GM12878 (cell line): ENCODE measurements around the gene FBXW12. TPM values are rescaled to one million over a fixed set of nuclear protein-coding genes. Genes with fewer than 3 reads are reported as not detected.

Experiments used
- BRCA1 ChIP-seq: IDR thresholded peaks from 2 replicates; pipeline ENCODE4 v1.6.1; 2011; ENCODE audit warnings: low read depth, low read length, improper control_type of control experiment
- CBX3 ChIP-seq: fragments of 200-600 bp; sonication (generic); IDR thresholded peaks from 2 replicates; pipeline ENCODE4 v1.6.1; 2016; ENCODE audit warnings: low read depth, borderline replicate concordance
- CBX5 ChIP-seq: sonication (generic); IDR thresholded peaks from 2 replicates; pipeline ENCODE4 v1.6.1; 2016; ENCODE audit warnings: low read depth, moderate library complexity, mild to moderate bottlenecking, inconsistent platforms
- CREB1 ChIP-seq: IDR thresholded peaks from 2 replicates; pipeline ENCODE4 v1.6.1; 2012; ENCODE audit warnings: low read depth, mild to moderate bottlenecking, inconsistent platforms
- EP300 ChIP-seq, 2 experiments: fragments of 150-350 bp in 1 of 2; IDR thresholded peaks; 2 replicates each; pipeline ENCODE4 v1.6.1; 2011 to 2012; ENCODE audit warnings: low read depth in 2 of 2, low read length in 2 of 2, borderline replicate concordance in 1 of 2, improper control_type of control experiment in 1 of 2, inconsistent platforms in 1 of 2; ENCODE audit not compliant: control insufficient read depth in 1 of 2
- EZH2 ChIP-seq: IDR thresholded peaks from 2 replicates; pipeline ENCODE4 v1.6.1; 2012; ENCODE audit warnings: low read depth, mild to moderate bottlenecking, control low read depth, inconsistent platforms, low read length, borderline replicate concordance; ENCODE audit not compliant: control insufficient read depth
- FOS ChIP-seq: IDR thresholded peaks from 3 replicates; pipeline ENCODE4 v1.6.1; 2011; ENCODE audit warnings: borderline replicate concordance; ENCODE audit not compliant: insufficient read length; ENCODE audit errors: extremely low read depth
- IRF4 ChIP-seq: IDR thresholded peaks from 2 replicates; pipeline ENCODE4 v1.6.1; 2011; ENCODE audit warnings: low read depth, low read length
- NR2C1 ChIP-seq: fragments of 450-650 bp; IDR thresholded peaks from 2 replicates; pipeline ENCODE4 v1.6.1; 2017; ENCODE audit warnings: antibody characterized with exemption, mild to moderate bottlenecking, moderate library complexity
- RUNX3 ChIP-seq: IDR thresholded peaks from 2 replicates; pipeline ENCODE4 v1.6.1; 2012; ENCODE audit warnings: low read length, inconsistent platforms
- SIN3A ChIP-seq: IDR thresholded peaks from 2 replicates; pipeline ENCODE4 v1.6.1; 2012; ENCODE audit warnings: low read depth, low read length, improper control_type of control experiment
- SMAD1 ChIP-seq: fragments of 450-650 bp; IDR thresholded peaks from 2 replicates; pipeline ENCODE4 v1.6.1; 2018; ENCODE audit warnings: mild to moderate bottlenecking, low read depth; ENCODE audit not compliant: partially characterized antibody
- ZNF622 ChIP-seq: fragments of 450-650 bp; IDR thresholded peaks from 2 replicates; pipeline ENCODE4 v1.6.1; 2017; ENCODE audit warnings: mild to moderate bottlenecking, inconsistent platforms
- ZSCAN29 ChIP-seq: fragments of 450-650 bp; IDR thresholded peaks from 2 replicates; pipeline ENCODE4 v1.6.1; 2017; ENCODE audit warnings: mild to moderate bottlenecking, moderate library complexity
- polyA plus RNA-seq, 11 experiments: library from polyadenylated mRNA; depleted of rRNA in 4 of 11; unstranded in 6 of 11; stranded (reverse) in 5 of 11; fragments of >200 nt; fragmentation: Nextera tagmentation in 4 of 11; fragmentation: Illumina TruSeq in 1 of 11; extraction: Ambion mirVana in 4 of 11; extraction: Trizol in 1 of 11; gene quantifications; 1 replicate in 1 of 11; 2 replicates in 10 of 11; pipeline versions ENCODE4 v1.2.1 to v1.2.3, GENCODE V29; 2011 to 2016; ENCODE audit warnings: inconsistent platforms in 2 of 11, missing spikeins in 2 of 11, low read depth in 1 of 11
- total RNA-seq, 4 experiments: library from RNA; depleted of rRNA in 3 of 4; stranded (reverse); fragments of >200 nt in 3 of 4; fragmentation: Illumina TruSeq in 1 of 4; extraction: Trizol in 1 of 4; gene quantifications; 2 replicates each; pipeline versions ENCODE4 v1.2.1 to v1.2.3, GENCODE V29; 2013 to 2021
- TF ChIP-seq, protein P1 (sequence below): IDR thresholded peaks from 2 replicates; pipeline ENCODE4 v1.6.1; 2012; ENCODE audit warnings: low read length, inconsistent platforms
- TF ChIP-seq, protein P2 (sequence below): fragments of 450-650 bp; IDR thresholded peaks from 2 replicates; pipeline ENCODE4 v1.6.1; 2018; ENCODE audit warnings: borderline replicate concordance, mild to moderate bottlenecking; ENCODE audit not compliant: partially characterized antibody
- TF ChIP-seq, protein P3 (sequence below): IDR thresholded peaks from 2 replicates; pipeline ENCODE4 v1.6.1; 2012; ENCODE audit warnings: mild to moderate bottlenecking, low read depth, low read length
- TF ChIP-seq, protein P4 (sequence below): fragments of 450-650 bp; IDR thresholded peaks from 2 replicates; pipeline ENCODE4 v1.6.1; 2014; ENCODE audit warnings: mild to moderate bottlenecking
- TF ChIP-seq, protein P5 (sequence below): fragments of 450-650 bp; IDR thresholded peaks from 2 replicates; pipeline ENCODE4 v1.6.1; 2017; ENCODE audit warnings: mild to moderate bottlenecking

Gene FBXW12
- total and polyA plus RNA-seq, 10 of the 15 experiments (the other 5 are each of a cell fraction or from before 2014, with no cell fraction given): 0.04 to 0.18 (median 0.12) TPM; not detected in 4

DNA sequence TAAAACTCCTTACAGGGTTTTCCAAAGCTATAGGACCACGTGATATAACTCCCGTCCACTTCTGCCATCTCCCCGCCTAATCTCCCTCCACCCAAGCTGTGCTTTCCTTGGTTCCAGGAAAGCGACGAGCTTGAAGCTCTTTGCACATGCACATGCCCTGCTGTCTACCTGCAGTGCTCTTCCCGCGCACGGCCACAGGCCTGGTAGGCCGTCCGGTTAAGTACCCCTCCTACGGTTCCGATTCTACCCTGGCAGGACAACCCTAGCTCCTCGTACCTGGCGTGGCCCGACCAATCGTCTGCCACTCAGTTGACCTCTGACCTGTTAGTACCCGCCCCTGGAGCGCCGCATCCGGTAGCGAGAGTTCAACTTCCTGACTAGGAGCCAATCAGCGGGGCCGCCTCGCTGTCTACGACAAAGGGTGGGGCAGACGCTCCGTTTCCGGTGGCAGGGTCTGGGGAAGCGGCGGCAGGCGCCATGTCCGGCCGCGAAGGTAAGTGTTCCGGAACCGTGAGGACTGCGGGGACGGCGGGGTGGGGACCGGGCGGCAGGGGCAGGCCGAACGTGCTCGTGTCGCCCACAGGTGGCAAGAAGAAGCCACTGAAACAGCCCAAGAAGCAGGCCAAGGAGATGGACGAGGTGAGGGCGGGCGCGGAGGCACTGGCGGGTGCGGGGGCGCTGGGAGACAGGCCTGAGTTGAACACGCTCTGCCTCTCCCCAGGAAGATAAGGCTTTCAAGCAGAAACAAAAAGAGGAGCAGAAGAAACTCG lies 68.0 kb downstream of the FBXW12 start, which contains the start of the genes CCDC51 and TMA7 (continued):
- TF ChIP-seq IRF4 (no peak), BRCA1 (no peak), CBX3 (no peak), SMAD1 (no peak), SIN3A (peak; percentile 85), RUNX3 (peak; percentile 47; the same call in 1 of the 2 replicates), EP300 (IDR thresholded peaks at IDR 0.05; ENCODE audit: borderline replicate concordance in 1 of 2, control insufficient read depth in 1 of 2, low read depth in 2 of 2, low read length in 2 of 2) (no peak), CREB1 (peak; percentile 93), ZSCAN29 (no peak; the same call in 1 of the 2 replicates), CBX5 (no peak), ZNF622 (no peak), NR2C1 (peak; percentile 99), FOS (no peak), EZH2 (no peak)
- TF ChIP-seq, protein P1, sequence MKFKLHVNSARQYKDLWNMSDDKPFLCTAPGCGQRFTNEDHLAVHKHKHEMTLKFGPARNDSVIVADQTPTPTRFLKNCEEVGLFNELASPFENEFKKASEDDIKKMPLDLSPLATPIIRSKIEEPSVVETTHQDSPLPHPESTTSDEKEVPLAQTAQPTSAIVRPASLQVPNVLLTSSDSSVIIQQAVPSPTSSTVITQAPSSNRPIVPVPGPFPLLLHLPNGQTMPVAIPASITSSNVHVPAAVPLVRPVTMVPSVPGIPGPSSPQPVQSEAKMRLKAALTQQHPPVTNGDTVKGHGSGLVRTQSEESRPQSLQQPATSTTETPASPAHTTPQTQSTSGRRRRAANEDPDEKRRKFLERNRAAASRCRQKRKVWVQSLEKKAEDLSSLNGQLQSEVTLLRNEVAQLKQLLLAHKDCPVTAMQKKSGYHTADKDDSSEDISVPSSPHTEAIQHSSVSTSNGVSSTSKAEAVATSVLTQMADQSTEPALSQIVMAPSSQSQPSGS: no peak
- TF ChIP-seq, protein P2, sequence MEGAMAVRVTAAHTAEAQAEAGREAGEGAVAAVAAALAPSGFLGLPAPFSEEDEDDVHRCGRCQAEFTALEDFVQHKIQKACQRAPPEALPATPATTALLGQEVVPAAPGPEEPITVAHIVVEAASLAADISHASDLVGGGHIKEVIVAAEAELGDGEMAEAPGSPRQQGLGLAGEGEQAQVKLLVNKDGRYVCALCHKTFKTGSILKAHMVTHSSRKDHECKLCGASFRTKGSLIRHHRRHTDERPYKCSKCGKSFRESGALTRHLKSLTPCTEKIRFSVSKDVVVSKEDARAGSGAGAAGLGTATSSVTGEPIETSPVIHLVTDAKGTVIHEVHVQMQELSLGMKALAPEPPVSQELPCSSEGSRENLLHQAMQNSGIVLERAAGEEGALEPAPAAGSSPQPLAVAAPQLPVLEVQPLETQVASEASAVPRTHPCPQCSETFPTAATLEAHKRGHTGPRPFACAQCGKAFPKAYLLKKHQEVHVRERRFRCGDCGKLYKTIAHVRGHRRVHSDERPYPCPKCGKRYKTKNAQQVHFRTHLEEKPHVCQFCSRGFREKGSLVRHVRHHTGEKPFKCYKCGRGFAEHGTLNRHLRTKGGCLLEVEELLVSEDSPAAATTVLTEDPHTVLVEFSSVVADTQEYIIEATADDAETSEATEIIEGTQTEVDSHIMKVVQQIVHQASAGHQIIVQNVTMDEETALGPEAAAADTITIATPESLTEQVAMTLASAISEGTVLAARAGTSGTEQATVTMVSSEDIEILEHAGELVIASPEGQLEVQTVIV: peak; percentile 85
- TF ChIP-seq, protein P3, sequence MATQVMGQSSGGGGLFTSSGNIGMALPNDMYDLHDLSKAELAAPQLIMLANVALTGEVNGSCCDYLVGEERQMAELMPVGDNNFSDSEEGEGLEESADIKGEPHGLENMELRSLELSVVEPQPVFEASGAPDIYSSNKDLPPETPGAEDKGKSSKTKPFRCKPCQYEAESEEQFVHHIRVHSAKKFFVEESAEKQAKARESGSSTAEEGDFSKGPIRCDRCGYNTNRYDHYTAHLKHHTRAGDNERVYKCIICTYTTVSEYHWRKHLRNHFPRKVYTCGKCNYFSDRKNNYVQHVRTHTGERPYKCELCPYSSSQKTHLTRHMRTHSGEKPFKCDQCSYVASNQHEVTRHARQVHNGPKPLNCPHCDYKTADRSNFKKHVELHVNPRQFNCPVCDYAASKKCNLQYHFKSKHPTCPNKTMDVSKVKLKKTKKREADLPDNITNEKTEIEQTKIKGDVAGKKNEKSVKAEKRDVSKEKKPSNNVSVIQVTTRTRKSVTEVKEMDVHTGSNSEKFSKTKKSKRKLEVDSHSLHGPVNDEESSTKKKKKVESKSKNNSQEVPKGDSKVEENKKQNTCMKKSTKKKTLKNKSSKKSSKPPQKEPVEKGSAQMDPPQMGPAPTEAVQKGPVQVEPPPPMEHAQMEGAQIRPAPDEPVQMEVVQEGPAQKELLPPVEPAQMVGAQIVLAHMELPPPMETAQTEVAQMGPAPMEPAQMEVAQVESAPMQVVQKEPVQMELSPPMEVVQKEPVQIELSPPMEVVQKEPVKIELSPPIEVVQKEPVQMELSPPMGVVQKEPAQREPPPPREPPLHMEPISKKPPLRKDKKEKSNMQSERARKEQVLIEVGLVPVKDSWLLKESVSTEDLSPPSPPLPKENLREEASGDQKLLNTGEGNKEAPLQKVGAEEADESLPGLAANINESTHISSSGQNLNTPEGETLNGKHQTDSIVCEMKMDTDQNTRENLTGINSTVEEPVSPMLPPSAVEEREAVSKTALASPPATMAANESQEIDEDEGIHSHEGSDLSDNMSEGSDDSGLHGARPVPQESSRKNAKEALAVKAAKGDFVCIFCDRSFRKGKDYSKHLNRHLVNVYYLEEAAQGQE: no peak
- TF ChIP-seq, protein P4, sequence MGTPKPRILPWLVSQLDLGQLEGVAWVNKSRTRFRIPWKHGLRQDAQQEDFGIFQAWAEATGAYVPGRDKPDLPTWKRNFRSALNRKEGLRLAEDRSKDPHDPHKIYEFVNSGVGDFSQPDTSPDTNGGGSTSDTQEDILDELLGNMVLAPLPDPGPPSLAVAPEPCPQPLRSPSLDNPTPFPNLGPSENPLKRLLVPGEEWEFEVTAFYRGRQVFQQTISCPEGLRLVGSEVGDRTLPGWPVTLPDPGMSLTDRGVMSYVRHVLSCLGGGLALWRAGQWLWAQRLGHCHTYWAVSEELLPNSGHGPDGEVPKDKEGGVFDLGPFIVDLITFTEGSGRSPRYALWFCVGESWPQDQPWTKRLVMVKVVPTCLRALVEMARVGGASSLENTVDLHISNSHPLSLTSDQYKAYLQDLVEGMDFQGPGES: peak; percentile 56; the same call in 1 of the 2 replicates
- TF ChIP-seq, protein P5, sequence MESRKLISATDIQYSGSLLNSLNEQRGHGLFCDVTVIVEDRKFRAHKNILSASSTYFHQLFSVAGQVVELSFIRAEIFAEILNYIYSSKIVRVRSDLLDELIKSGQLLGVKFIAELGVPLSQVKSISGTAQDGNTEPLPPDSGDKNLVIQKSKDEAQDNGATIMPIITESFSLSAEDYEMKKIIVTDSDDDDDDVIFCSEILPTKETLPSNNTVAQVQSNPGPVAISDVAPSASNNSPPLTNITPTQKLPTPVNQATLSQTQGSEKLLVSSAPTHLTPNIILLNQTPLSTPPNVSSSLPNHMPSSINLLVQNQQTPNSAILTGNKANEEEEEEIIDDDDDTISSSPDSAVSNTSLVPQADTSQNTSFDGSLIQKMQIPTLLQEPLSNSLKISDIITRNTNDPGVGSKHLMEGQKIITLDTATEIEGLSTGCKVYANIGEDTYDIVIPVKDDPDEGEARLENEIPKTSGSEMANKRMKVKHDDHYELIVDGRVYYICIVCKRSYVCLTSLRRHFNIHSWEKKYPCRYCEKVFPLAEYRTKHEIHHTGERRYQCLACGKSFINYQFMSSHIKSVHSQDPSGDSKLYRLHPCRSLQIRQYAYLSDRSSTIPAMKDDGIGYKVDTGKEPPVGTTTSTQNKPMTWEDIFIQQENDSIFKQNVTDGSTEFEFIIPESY: no peak
